Lower leg skin (tissue), 4 donors: ENCODE measurements around the gene HHIPL1. TPM values are rescaled to one million over a fixed set of nuclear protein-coding genes. Genes with fewer than 3 reads are reported as not detected.

Experiments used
- DNase-seq, 2 donors: peaks; one replicate each; pipeline ENCODE4 v3.0.0-alpha.2; 2019; ENCODE audit warnings: low spot score in 2 of 2
- H3K4me3 ChIP-seq: fragments of 200-600 bp; sonication (generic); 2 replicates; pipeline ENCODE4 v1.5.1; 2017; ENCODE audit warnings: mild to moderate bottlenecking, low read depth; ENCODE audit not compliant: poor library complexity, severe bottlenecking
- CTCF ChIP-seq, 3 donors: fragments of 450-650 bp; IDR thresholded peaks; one replicate each; pipeline ENCODE4 v1.5.1; 2016; ENCODE audit warnings: antibody characterized with exemption in 3 of 3, mild to moderate bottlenecking in 3 of 3, moderate library complexity in 2 of 3
- POLR2A ChIP-seq, 2 donors: fragments of 450-650 bp; IDR thresholded peaks; one replicate each; pipeline ENCODE4 v1.6.1; 2016 to 2017; ENCODE audit warnings: antibody characterized with exemption in 2 of 2, mild to moderate bottlenecking in 1 of 2, moderate library complexity in 1 of 2
- WGBS, 2 donors: methylation state at CpG; one replicate each; pipeline ENCODE4 v1.1.5; 2018; 5-methylcytosine and 5-hydroxymethylcytosine counted together
- intact Hi-C: fragments of 100-400 bp; cut with DNase I; formaldehyde crosslinking; loops from one replicate; pipeline ENCODE4 v1.15.0; 2023; ENCODE audit warnings: low total_unique reads
- total RNA-seq, 4 donors: library from RNA; depleted of rRNA; stranded (reverse); fragments of >200 nt; gene quantifications; one replicate each; pipeline ENCODE4 v1.1.0, GENCODE V29; 2016

Gene HHIPL1
- total RNA-seq, 4 donors from 2014 or later: 0.59 to 2.4 (median 0.92) TPM

GRCh38 chr14:99649219-99649618 lies 4.3 kb downstream of the HHIPL1 start:
- DNase-seq: no peak
- no peak for TF ChIP-seq POLR2A (IDR thresholded peaks at IDR 0.05)
- TF ChIP-seq CTCF (IDR thresholded peaks at IDR 0.05): no peak
- no peak overlapping the region for H3K4me3 ChIP-seq
- WGBS, 2 donors: 65 to 75% methylated on average over 8 of the region's 8 CpGs
- intact Hi-C loops: no loop called here

- intact Hi-C loops: no loop called here
- TF ChIP-seq CTCF (IDR thresholded peaks at IDR 0.05): no peak
- TF ChIP-seq POLR2A (IDR thresholded peaks at IDR 0.05): no peak
- no peak for DNase-seq
- WGBS, 2 donors: 81% methylated on average over 8 of the region's 8 CpGs
- H3K4me3 ChIP-seq: no peak overlapping the region
Observed at GRCh38 chr14:99649643-99650042, 4.7 kb downstream of the HHIPL1 start.

GRCh38 chr14:99650189-99650588 lies 5.3 kb downstream of the HHIPL1 start:
- DNase-seq: no peak
- TF ChIP-seq POLR2A (IDR thresholded peaks at IDR 0.05) (no peak), CTCF (IDR thresholded peaks at IDR 0.05) (no peak)
- no peak overlapping the region for H3K4me3 ChIP-seq
- 77 to 79% methylated on average over 8 to 9 of the region's 9 CpGs for WGBS, 2 donors
- intact Hi-C loops: no loop called here

GRCh38 chr14:99651953-99652746 lies 7.2 kb downstream of the HHIPL1 start:
- WGBS, 2 donors: 92 to 95% methylated on average over 14 to 30 of the region's 32 CpGs
- intact Hi-C loops: no loop called here
- no peak for DNase-seq
- TF ChIP-seq CTCF (IDR thresholded peaks at IDR 0.05) (no peak), POLR2A (IDR thresholded peaks at IDR 0.05) (no peak)
- no peak overlapping the region for H3K4me3 ChIP-seq

- 18 to 28% methylated on average over 7 of the region's 7 CpGs for WGBS, 2 donors
- intact Hi-C loops: no loop called here
- no peak overlapping the region for H3K4me3 ChIP-seq
- DNase-seq: no peak
- no peak for TF ChIP-seq CTCF (IDR thresholded peaks at IDR 0.05)
- TF ChIP-seq POLR2A (IDR thresholded peaks at IDR 0.05): no peak
Observed at GRCh38 chr14:99654235-99654985, 9.5 kb downstream of the HHIPL1 start.
